HEK293 (cell line): ENCODE data around the gene APBB2.

Experiments used
- CTCF ChIA-PET: fragments of 350-600 bp; formaldehyde crosslinking; extraction: SDS; loops from one replicate; lab custom pipeline; 2021; ENCODE audit warnings: antibody characterized with exemption; lab: Yijun Ruan, JAX
- POLR2A ChIA-PET: fragments of 300-600 bp; formaldehyde crosslinking; extraction: SDS; loops from one replicate; lab custom pipeline; 2020; ENCODE audit warnings: antibody characterized with exemption, inconsistent platforms; lab: Yijun Ruan, JAX
- H3K27ac ChIP-seq: fragments of 200-500 bp; sonication (Bioruptor generic); 2 replicates; pipeline ENCODE4 v1.5.1; 2014; ENCODE audit warnings: low read depth, low read length, control low read depth, inconsistent platforms; ENCODE audit errors: extremely low read depth
- H3K36me3 ChIP-seq, 2 experiments: fragments of 200-500 bp in 1 of 2; sonication (Bioruptor generic) in 1 of 2; 1 replicate in 1 of 2; 2 replicates in 1 of 2; pipeline ENCODE4 v1.5.1; 2014 to 2017; ENCODE audit warnings: inconsistent platforms in 2 of 2, low read length in 2 of 2; ENCODE audit not compliant: control insufficient read depth in 2 of 2, insufficient read depth in 1 of 2
- H3K4me1 ChIP-seq: fragments of 200-500 bp; sonication (Bioruptor generic); 2 replicates; pipeline ENCODE4 v1.5.1; 2014; ENCODE audit warnings: mild to moderate bottlenecking, low read length, inconsistent platforms; ENCODE audit not compliant: control insufficient read depth, insufficient read depth
- H3K4me3 ChIP-seq: 2 replicates; pipeline ENCODE4 v1.5.1; 2011; ENCODE audit warnings: low read depth, mild to moderate bottlenecking, control low read depth, low read length, moderate library complexity
- H3K9me3 ChIP-seq: fragments of 200-500 bp; sonication (Bioruptor generic); 2 replicates; pipeline ENCODE4 v1.5.1; 2014; ENCODE audit warnings: low read depth, low read length, inconsistent platforms; ENCODE audit not compliant: control insufficient read depth, insufficient read depth
- FEZF1 ChIP-seq: fragments of 450-650 bp; formaldehyde crosslinking; IDR thresholded peaks from 2 replicates; pipeline ENCODE4 v1.5.1; 2016; ENCODE audit warnings: missing biosample characterization, missing genetic modification characterization
- HOXD13 ChIP-seq: sonication (generic); formaldehyde crosslinking; IDR thresholded peaks from 2 replicates; pipeline ENCODE4 v1.8.0; 2022; ENCODE audit warnings: missing genetic modification reagents, borderline replicate concordance
- KLF7 ChIP-seq: fragments of 450-650 bp; formaldehyde crosslinking; IDR thresholded peaks from 2 replicates; pipeline ENCODE4 v1.5.1; 2016; ENCODE audit warnings: missing biosample characterization, missing genetic modification characterization, borderline replicate concordance
- MEIS1 ChIP-seq: sonication (generic); formaldehyde crosslinking; IDR thresholded peaks from 2 replicates; pipeline ENCODE4 v1.8.1; 2022; ENCODE audit warnings: missing genetic modification reagents, mild to moderate bottlenecking, borderline replicate concordance
- OSR2 ChIP-seq: fragments of 450-650 bp; formaldehyde crosslinking; IDR thresholded peaks from 2 replicates; pipeline ENCODE4 v1.5.1; 2016; ENCODE audit warnings: missing biosample characterization, missing genetic modification characterization
- PRDM6 ChIP-seq: fragments of 450-650 bp; formaldehyde crosslinking; IDR thresholded peaks from 2 replicates; pipeline ENCODE4 v1.5.1; 2017; ENCODE audit warnings: missing biosample characterization, missing genetic modification characterization
- SETDB1 ChIP-seq: IDR thresholded peaks from one replicate; pipeline ENCODE4 v1.6.1; 2017; ENCODE audit warnings: mild to moderate bottlenecking, low read length, moderate library complexity, mixed read lengths; ENCODE audit not compliant: insufficient read length
- SP2 ChIP-seq: fragments of 450-650 bp; formaldehyde crosslinking; IDR thresholded peaks from 2 replicates; pipeline ENCODE4 v1.5.1; 2016; ENCODE audit warnings: missing biosample characterization, missing genetic modification characterization
- ZBTB8A ChIP-seq: fragments of 450-650 bp; formaldehyde crosslinking; IDR thresholded peaks from 2 replicates; pipeline ENCODE4 v1.5.1; 2016; ENCODE audit warnings: missing biosample characterization, missing genetic modification characterization
- ZEB2 ChIP-seq: fragments of 450-650 bp; formaldehyde crosslinking; IDR thresholded peaks from 2 replicates; pipeline ENCODE4 v1.5.1; 2016; ENCODE audit warnings: missing biosample characterization, missing genetic modification characterization
- ZFP3 ChIP-seq: fragments of 450-650 bp; formaldehyde crosslinking; IDR thresholded peaks from 2 replicates; pipeline ENCODE4 v1.5.1; 2016; ENCODE audit warnings: low read depth, missing biosample characterization, missing genetic modification characterization
- ZFP37 ChIP-seq: fragments of 450-650 bp; formaldehyde crosslinking; IDR thresholded peaks from 2 replicates; pipeline ENCODE4 v1.5.1; 2016; ENCODE audit warnings: missing biosample characterization, missing genetic modification characterization
- ZNF10 ChIP-seq: fragments of 450-650 bp; formaldehyde crosslinking; IDR thresholded peaks from 2 replicates; pipeline ENCODE4 v1.5.1; 2017; ENCODE audit warnings: missing biosample characterization, missing genetic modification characterization
- ZNF138 ChIP-seq: fragments of 450-650 bp; formaldehyde crosslinking; IDR thresholded peaks from 2 replicates; pipeline ENCODE4 v1.5.1; 2016; ENCODE audit warnings: missing biosample characterization, missing genetic modification characterization, borderline replicate concordance
- ZNF169 ChIP-seq: fragments of 450-650 bp; formaldehyde crosslinking; IDR thresholded peaks from 2 replicates; pipeline ENCODE4 v1.5.1; 2016; ENCODE audit warnings: missing biosample characterization, missing genetic modification characterization
- ZNF184 ChIP-seq: fragments of 450-650 bp; IDR thresholded peaks from 2 replicates; pipeline ENCODE4 v1.5.1; 2018; ENCODE audit warnings: missing biosample characterization, mild to moderate bottlenecking, missing genetic modification characterization
- ZNF2 ChIP-seq: fragments of 450-650 bp; formaldehyde crosslinking; IDR thresholded peaks from 2 replicates; pipeline ENCODE4 v1.5.1; 2016; ENCODE audit warnings: missing biosample characterization, missing genetic modification characterization
- ZNF362 ChIP-seq: fragments of 450-650 bp; formaldehyde crosslinking; IDR thresholded peaks from 2 replicates; pipeline ENCODE4 v1.5.1; 2016; ENCODE audit warnings: missing biosample characterization, missing genetic modification characterization
- ZNF404 ChIP-seq: fragments of 450-650 bp; formaldehyde crosslinking; IDR thresholded peaks from 2 replicates; pipeline ENCODE4 v1.5.1; 2017; ENCODE audit warnings: missing biosample characterization, missing genetic modification characterization
- ZNF670 ChIP-seq: fragments of 450-650 bp; formaldehyde crosslinking; IDR thresholded peaks from 2 replicates; pipeline ENCODE4 v1.5.1; 2016; ENCODE audit warnings: missing biosample characterization, missing genetic modification characterization, low read depth
- ZNF701 ChIP-seq: fragments of 450-650 bp; formaldehyde crosslinking; IDR thresholded peaks from 2 replicates; pipeline ENCODE4 v1.5.1; 2016; ENCODE audit warnings: missing biosample characterization, missing genetic modification characterization
- ZNF747 ChIP-seq: fragments of 450-650 bp; formaldehyde crosslinking; IDR thresholded peaks from 2 replicates; pipeline ENCODE4 v1.5.1; 2016; ENCODE audit warnings: missing biosample characterization, missing genetic modification characterization
- ZSCAN18 ChIP-seq: fragments of 450-650 bp; formaldehyde crosslinking; IDR thresholded peaks from 2 replicates; pipeline ENCODE4 v1.5.1; 2016; ENCODE audit warnings: missing biosample characterization, missing genetic modification characterization
- ZSCAN23 ChIP-seq: fragments of 450-650 bp; formaldehyde crosslinking; IDR thresholded peaks from 2 replicates; pipeline ENCODE4 v1.5.1; 2016; ENCODE audit warnings: missing biosample characterization, missing genetic modification characterization
- TF ChIP-seq, protein P1 (sequence below): fragments of 450-650 bp; formaldehyde crosslinking; IDR thresholded peaks from 2 replicates; pipeline ENCODE4 v1.5.1; 2017; ENCODE audit warnings: missing biosample characterization, missing genetic modification characterization
- TF ChIP-seq, protein P2 (sequence below): fragments of 450-650 bp; formaldehyde crosslinking; IDR thresholded peaks from 2 replicates; pipeline ENCODE4 v1.5.1; 2016; ENCODE audit warnings: missing biosample characterization, missing genetic modification characterization
- TF ChIP-seq, protein P3 (sequence below): fragments of 450-650 bp; formaldehyde crosslinking; conservative IDR thresholded peaks from 2 replicates; pipeline ENCODE4 v1.5.1; 2016; ENCODE audit warnings: low read depth, missing biosample characterization, missing genetic modification characterization

APBB2 gene

DNA sequence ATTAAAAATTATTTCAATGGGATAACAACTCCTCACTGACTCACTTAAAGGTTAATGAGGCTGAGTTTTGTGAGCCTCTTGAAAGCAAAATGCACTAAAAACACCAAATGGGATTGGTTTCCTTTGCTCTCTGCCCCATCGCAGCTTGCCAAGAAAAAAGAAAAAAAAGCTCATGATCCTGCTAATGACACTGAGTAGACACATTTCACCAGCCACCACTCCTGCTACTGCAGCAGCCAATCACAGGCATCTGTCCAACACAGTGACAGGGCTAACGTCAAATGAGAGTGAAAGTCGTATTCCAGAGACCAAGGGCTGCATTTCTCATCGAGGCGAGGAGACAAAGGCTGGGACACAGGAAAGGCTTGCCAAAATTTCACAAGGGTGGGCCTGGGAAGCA lies 5.2 kb downstream of the APBB2 start:
- TF ChIP-seq MEIS1 (CRISPR knock-in tag) (no peak), FEZF1 (tag by site-specific recombination) (no peak), ZNF169 (tag by site-specific recombination) (no peak), PRDM6 (tag by site-specific recombination) (peak; percentile 75), ZNF10 (tag by site-specific recombination) (no peak), ZNF138 (tag by site-specific recombination) (no peak), ZNF701 (tag by site-specific recombination) (no peak), ZBTB8A (tag by site-specific recombination) (0 out of 2 replicates have a peak, but pooled peaks have one; percentile 7), ZFP3 (no peak), ZNF362 (tag by site-specific recombination) (peak; percentile 84), OSR2 (peak; percentile 84), ZEB2 (no peak), HOXD13 (no peak), ZNF747 (tag by site-specific recombination) (no peak), ZFP37 (tag by site-specific recombination) (no peak), ZNF670 (no peak), ZSCAN23 (tag by site-specific recombination) (no peak), ZNF2 (tag by site-specific recombination) (no peak), ZNF404 (tag by site-specific recombination) (no peak), ZNF184 (tag by site-specific recombination) (no peak), ZSCAN18 (tag by site-specific recombination) (no peak), SP2 (peak; percentile 64), KLF7 (tag by site-specific recombination) (no peak), SETDB1 (peak; percentile 85)
- TF ChIP-seq, protein P1, sequence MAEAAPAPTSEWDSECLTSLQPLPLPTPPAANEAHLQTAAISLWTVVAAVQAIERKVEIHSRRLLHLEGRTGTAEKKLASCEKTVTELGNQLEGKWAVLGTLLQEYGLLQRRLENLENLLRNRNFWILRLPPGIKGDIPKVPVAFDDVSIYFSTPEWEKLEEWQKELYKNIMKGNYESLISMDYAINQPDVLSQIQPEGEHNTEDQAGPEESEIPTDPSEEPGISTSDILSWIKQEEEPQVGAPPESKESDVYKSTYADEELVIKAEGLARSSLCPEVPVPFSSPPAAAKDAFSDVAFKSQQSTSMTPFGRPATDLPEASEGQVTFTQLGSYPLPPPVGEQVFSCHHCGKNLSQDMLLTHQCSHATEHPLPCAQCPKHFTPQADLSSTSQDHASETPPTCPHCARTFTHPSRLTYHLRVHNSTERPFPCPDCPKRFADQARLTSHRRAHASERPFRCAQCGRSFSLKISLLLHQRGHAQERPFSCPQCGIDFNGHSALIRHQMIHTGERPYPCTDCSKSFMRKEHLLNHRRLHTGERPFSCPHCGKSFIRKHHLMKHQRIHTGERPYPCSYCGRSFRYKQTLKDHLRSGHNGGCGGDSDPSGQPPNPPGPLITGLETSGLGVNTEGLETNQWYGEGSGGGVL (tag by site-specific recombination) = no peak
- TF ChIP-seq, protein P2, sequence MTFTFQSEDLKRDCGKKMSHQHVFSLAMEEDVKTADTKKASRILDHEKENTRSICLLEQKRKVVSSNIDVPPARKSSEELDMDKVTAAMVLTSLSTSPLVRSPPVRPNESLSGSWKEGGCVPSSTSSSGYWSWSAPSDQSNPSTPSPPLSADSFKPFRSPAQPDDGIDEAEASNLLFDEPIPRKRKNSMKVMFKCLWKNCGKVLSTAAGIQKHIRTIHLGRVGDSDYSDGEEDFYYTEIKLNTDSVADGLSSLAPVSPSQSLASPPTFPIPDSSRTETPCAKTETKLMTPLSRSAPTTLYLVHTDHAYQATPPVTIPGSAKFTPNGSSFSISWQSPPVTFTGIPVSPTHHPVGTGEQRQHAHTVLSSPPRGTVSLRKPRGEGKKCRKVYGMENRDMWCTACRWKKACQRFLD (tag by site-specific recombination) = no peak
- TF ChIP-seq, protein P3, sequence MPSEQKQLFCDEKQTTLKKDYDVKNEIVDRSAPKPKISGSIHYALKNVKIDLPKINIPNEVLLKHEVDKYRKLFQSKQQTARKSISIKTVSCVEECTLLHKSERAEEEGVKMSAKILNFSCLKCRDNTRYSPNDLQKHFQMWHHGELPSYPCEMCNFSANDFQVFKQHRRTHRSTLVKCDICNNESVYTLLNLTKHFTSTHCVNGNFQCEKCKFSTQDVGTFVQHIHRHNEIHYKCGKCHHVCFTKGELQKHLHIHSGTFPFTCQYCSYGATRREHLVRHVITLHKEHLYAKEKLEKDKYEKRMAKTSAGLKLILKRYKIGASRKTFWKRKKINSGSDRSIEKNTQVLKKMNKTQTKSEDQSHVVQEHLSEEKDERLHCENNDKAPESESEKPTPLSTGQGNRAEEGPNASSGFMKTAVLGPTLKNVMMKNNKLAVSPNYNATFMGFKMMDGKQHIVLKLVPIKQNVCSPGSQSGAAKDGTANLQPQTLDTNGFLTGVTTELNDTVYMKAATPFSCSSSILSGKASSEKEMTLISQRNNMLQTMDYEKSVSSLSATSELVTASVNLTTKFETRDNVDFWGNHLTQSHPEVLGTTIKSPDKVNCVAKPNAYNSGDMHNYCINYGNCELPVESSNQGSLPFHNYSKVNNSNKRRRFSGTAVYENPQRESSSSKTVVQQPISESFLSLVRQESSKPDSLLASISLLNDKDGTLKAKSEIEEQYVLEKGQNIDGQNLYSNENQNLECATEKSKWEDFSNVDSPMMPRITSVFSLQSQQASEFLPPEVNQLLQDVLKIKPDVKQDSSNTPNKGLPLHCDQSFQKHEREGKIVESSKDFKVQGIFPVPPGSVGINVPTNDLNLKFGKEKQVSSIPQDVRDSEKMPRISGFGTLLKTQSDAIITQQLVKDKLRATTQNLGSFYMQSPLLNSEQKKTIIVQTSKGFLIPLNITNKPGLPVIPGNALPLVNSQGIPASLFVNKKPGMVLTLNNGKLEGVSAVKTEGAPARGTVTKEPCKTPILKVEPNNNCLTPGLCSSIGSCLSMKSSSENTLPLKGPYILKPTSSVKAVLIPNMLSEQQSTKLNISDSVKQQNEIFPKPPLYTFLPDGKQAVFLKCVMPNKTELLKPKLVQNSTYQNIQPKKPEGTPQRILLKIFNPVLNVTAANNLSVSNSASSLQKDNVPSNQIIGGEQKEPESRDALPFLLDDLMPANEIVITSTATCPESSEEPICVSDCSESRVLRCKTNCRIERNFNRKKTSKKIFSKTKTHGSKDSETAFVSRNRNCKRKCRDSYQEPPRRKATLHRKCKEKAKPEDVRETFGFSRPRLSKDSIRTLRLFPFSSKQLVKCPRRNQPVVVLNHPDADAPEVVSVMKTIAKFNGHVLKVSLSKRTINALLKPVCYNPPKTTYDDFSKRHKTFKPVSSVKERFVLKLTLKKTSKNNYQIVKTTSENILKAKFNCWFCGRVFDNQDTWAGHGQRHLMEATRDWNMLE (tag by site-specific recombination) = 0 out of 2 replicates have a peak, but pooled peaks have one; percentile 39
- H3K4me1 ChIP-seq = no peaks in the 10 kb centered on the region
- H3K27ac ChIP-seq = no peak overlapping the region
- ChIA-PET POLR2A (no interaction called here), CTCF (interaction anchor here (0.6 to 1.2 kb wide), 3 partner anchors 165 to 795 kb away, joined by 3 to 4 read pairs (median 3); no protein-coding TSS in a partner anchor)
- no peak overlapping the region for H3K4me3 ChIP-seq
- no peaks in the 10 kb centered on the region for H3K9me3 ChIP-seq
- no peaks in the 10 kb centered on the region for H3K36me3 ChIP-seq
